OCI-LY7 (cell line): ENCODE measurements around the gene VIPR1. TPM values are rescaled to one million over a fixed set of nuclear protein-coding genes. Genes with fewer than 3 reads are reported as not detected.

ENCODE experiments used
- BruUV-seq: library from RNA; stranded (reverse); fragments of 400-500 nt; replicated peaks from 2 replicates; lab custom pipeline; 2021; lab: Mats Ljungman, UMichigan
- CTCF ChIA-PET: fragments of 300-600 bp; sonication (Branson Sonifier 250); formaldehyde crosslinking; loops from one replicate; lab custom pipeline; 2022; ENCODE audit warnings: antibody characterized with exemption; ENCODE audit not compliant: unreplicated experiment; lab: Charles Lee
- POLR2A ChIA-PET: fragments of 300-600 bp; sonication (Branson Sonifier 250); formaldehyde crosslinking; loops from one replicate; lab custom pipeline; 2022; ENCODE audit warnings: antibody characterized with exemption; lab: Charles Lee
- DNase-seq: peaks from one replicate; pipeline ENCODE4 v3.0.0-alpha.2; 2015; ENCODE audit warnings: low spot score
- H2AFZ ChIP-seq: fragments of 200-600 bp; sonication (generic), shearing (Covaris generic); 2 replicates; pipeline ENCODE4 v1.6.1; 2014; ENCODE audit warnings: mild to moderate bottlenecking, antibody characterized with exemption, low read length, moderate library complexity
- H3K27ac ChIP-seq: fragments of 200-600 bp; sonication (generic); 2 replicates; pipeline ENCODE4 v1.5.1; 2014; ENCODE audit warnings: mixed run types, low read depth, mild to moderate bottlenecking, moderate library complexity, low read length, inconsistent platforms; ENCODE audit not compliant: poor library complexity, severe bottlenecking
- H3K36me3 ChIP-seq: fragments of 200-600 bp; sonication (generic); 2 replicates; pipeline ENCODE4 v1.6.1; 2014; ENCODE audit warnings: mild to moderate bottlenecking, antibody characterized with exemption, low read length, moderate library complexity, mixed read lengths; ENCODE audit not compliant: insufficient read depth
- H3K4me1 ChIP-seq: fragments of 200-600 bp; sonication (generic); 2 replicates; pipeline ENCODE4 v1.5.1; 2014; ENCODE audit warnings: mild to moderate bottlenecking, low read length; ENCODE audit not compliant: insufficient read depth, poor library complexity, severe bottlenecking
- H3K4me2 ChIP-seq: fragments of 200-600 bp; sonication (generic); 2 replicates; pipeline ENCODE4 v1.6.1; 2014; ENCODE audit warnings: mild to moderate bottlenecking, low read length
- H3K4me3 ChIP-seq: fragments of 200-600 bp; sonication (generic); 2 replicates; pipeline ENCODE4 v1.5.1; 2014; ENCODE audit warnings: mild to moderate bottlenecking, low read depth, low read length; ENCODE audit not compliant: poor library complexity, severe bottlenecking
- H3K79me2 ChIP-seq: fragments of 200-600 bp; sonication (generic); 2 replicates; pipeline ENCODE4 v1.6.1; 2016; ENCODE audit warnings: low read depth, mild to moderate bottlenecking, low read length, moderate library complexity, mixed read lengths; ENCODE audit not compliant: insufficient read depth
- H3K9me2 ChIP-seq: fragments of 200-600 bp; sonication (generic); 2 replicates; pipeline ENCODE4 v1.6.1; 2016; ENCODE audit warnings: mild to moderate bottlenecking, low read length, mixed read lengths; ENCODE audit not compliant: insufficient read depth
- H3K9me3 ChIP-seq: fragments of 200-600 bp; sonication (generic); 2 replicates; pipeline ENCODE4 v1.6.1; 2014; ENCODE audit warnings: mild to moderate bottlenecking, mixed run types, low read length, mixed read lengths
- H4K20me1 ChIP-seq: fragments of 200-600 bp; sonication (generic); 2 replicates; pipeline ENCODE4 v1.6.1; 2014; ENCODE audit warnings: mild to moderate bottlenecking, antibody characterized with exemption, low read length, moderate library complexity, mixed read lengths; ENCODE audit not compliant: insufficient read depth
- CTCF ChIP-seq: fragments of 200-600 bp; sonication (generic); conservative IDR thresholded peaks from 2 replicates; pipeline ENCODE4 v1.5.1; 2014; ENCODE audit warnings: mild to moderate bottlenecking, antibody characterized with exemption, low read length, moderate library complexity, mixed read lengths
- EZH2phosphoT487 ChIP-seq: fragments of 200-600 bp; sonication (generic); IDR thresholded peaks from 2 replicates; pipeline ENCODE4 v1.6.1; 2018; ENCODE audit warnings: low read depth, borderline replicate concordance, mild to moderate bottlenecking, mixed run types, antibody characterized with exemption, low read length, moderate library complexity, mixed read lengths
- intact Hi-C: fragments of 100-400 bp; cut with micrococcal nuclease; formaldehyde crosslinking; loops from one replicate; pipeline ENCODE4 v1.10.0; 2022; ENCODE audit not compliant: unreplicated experiment
- total RNA-seq, 2 experiments: library from RNA; depleted of rRNA in 1 of 2; stranded (reverse); fragments of >200 nt in 1 of 2; shearing (Covaris generic) in 1 of 2; gene quantifications; 2 replicates each; pipeline ENCODE4 v1.2.3, GENCODE V29; 2014 to 2022

VIPR1 gene
- total RNA-seq, 2 experiments from 2014 or later, result not detected

DNA sequence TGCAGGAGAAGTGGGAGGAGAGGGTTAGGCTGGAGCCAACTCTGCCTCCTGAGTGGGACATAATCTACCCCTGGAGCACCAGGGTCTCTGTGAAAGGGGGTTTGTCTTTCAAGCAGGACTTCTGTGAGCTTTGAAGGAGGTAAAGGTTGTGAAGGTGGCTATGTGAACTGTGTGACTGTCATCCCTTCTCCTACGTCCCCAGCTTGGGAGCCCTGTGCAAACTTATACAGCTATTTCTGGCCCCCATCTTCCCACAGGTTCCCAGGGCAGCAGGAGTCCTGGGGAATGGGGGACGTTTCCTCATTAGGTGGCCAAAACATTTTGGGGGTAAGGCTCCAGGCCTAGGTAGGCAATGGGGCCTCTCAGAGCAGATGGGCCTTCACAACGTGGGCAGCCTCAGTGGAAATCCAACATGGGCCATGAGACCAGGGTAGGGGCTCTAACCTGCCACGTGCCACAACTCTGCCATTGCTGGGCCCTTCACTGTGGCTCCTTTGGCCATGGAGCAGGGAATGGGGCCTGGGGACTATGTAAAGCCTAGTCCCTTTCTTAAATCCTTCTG lies 3.5 kb downstream of the VIPR1 start:
- no peak overlapping the region for H3K27ac ChIP-seq
- no peaks in the 10 kb centered on the region for H3K9me2 ChIP-seq
- BruUV-seq, result no TSS peak
- H3K9me3 ChIP-seq, result no peaks in the 10 kb centered on the region
- intact Hi-C loops, result no loop called here
- no peak for TF ChIP-seq EZH2phosphoT487
- TF ChIP-seq CTCF, result no peak
- H3K36me3 ChIP-seq, result no peaks in the 10 kb centered on the region
- no peak overlapping the region for H2AFZ ChIP-seq
- ChIA-PET CTCF (no interaction called here), POLR2A (no interaction called here)
- peaks cover 16% of the 10 kb centered on the region for H3K4me1 ChIP-seq
- no peaks in the 10 kb centered on the region for H4K20me1 ChIP-seq
- no peak for DNase-seq
- H3K4me2 ChIP-seq, result no peak overlapping the region
- H3K79me2 ChIP-seq, result no peaks in the 10 kb centered on the region
- H3K4me3 ChIP-seq, result no peak overlapping the region

DNA sequence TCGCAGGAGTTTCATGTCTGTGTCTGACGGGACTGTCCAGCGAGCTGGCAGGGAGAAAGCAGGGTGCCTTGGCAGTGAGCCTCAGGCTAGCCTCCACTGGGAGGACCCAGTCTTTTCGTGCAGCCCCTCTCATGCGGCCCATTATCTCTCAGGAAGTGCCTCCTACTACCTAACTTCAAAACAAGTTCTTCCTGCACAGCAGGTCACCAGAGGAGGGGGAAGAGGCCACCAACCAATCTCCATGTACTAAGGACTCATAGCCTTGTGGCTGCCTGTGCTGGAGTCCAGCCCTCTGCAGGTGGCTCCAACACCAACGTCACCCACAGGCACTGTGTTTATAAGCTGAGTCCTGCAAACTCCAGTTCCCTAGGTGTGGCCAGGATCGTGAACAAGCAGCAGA lies 4.8 kb downstream of the VIPR1 start:
- ChIA-PET POLR2A (interaction anchor here (0.7 kb wide), 1 partner anchor 803 kb away, joined by 3 read pairs; no protein-coding TSS in a partner anchor), CTCF (no interaction called here)
- intact Hi-C loops, result no loop called here
- Histone ChIP-seq H3K9me3 (no peaks in the 10 kb centered on the region), H3K4me3 (no peak overlapping the region), H2AFZ (no peak overlapping the region), H3K36me3 (no peaks in the 10 kb centered on the region), H3K4me2 (no peak overlapping the region), H3K27ac (no peak overlapping the region), H3K4me1 (peaks cover 7% of the 10 kb centered on the region), H3K79me2 (no peaks in the 10 kb centered on the region), H3K9me2 (no peaks in the 10 kb centered on the region), H4K20me1 (no peaks in the 10 kb centered on the region)
- BruUV-seq, result no TSS peak
- no peak for TF ChIP-seq CTCF
- no peak for TF ChIP-seq EZH2phosphoT487
- no peak for DNase-seq

DNA sequence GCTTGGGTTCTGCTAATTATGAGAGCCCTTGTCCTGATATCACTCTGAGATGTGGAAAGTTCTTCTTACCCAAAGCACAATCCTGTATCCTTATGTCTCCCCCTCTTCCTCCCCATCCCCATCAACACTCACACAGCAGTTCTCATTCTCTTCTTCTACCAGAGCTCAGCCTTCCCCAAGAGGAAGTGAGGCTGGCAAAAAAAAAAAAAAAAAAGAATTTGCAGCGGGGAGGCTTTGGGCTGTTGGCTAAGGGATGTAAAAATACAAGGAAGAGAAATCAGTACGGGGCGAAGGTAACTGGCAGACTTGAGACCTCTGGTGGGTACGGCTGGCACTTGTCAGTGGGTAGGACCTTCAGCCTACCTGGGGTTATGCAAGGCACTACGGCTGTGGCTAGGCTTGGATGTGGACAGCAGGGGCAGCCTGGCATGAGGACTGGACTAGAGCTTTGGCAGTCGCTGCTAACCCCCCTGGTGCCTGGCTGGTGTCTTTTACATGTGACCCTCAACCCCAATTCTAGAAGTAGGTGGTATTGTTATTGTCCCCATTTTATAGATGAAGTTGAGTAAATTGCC lies 5.4 kb downstream of the VIPR1 start:
- H3K4me1 ChIP-seq, result peaks cover 7% of the 10 kb centered on the region
- H3K36me3 ChIP-seq, result no peaks in the 10 kb centered on the region
- H3K4me2 ChIP-seq, result no peak overlapping the region
- H3K79me2 ChIP-seq, result no peaks in the 10 kb centered on the region
- H3K9me3 ChIP-seq, result no peaks in the 10 kb centered on the region
- intact Hi-C loops, result no loop called here
- H4K20me1 ChIP-seq, result no peaks in the 10 kb centered on the region
- POLR2A ChIA-PET, result interaction anchor here (0.7 kb wide), 1 partner anchor 804 kb away, joined by 3 read pairs; no protein-coding TSS in a partner anchor
- no peak overlapping the region for H2AFZ ChIP-seq
- CTCF ChIA-PET, result no interaction called here
- DNase-seq, result no peak
- H3K27ac ChIP-seq, result no peak overlapping the region
- TF ChIP-seq EZH2phosphoT487, result no peak
- TF ChIP-seq CTCF, result no peak
- BruUV-seq, result no TSS peak
- H3K4me3 ChIP-seq, result no peak overlapping the region
- H3K9me2 ChIP-seq, result no peaks in the 10 kb centered on the region
